ENCODE results near the gene TRAPPC5. TPM values are rescaled to one million over a fixed set of nuclear protein-coding genes. Genes with fewer than 3 reads are reported as not detected.

Gene TRAPPC5
- total and polyA plus RNA-seq, 10 of the 15 experiments (the other 5 are each of a cell fraction or from before 2014, with no cell fraction given): 4.2 to 210 (median 89.1) TPM

DNA sequence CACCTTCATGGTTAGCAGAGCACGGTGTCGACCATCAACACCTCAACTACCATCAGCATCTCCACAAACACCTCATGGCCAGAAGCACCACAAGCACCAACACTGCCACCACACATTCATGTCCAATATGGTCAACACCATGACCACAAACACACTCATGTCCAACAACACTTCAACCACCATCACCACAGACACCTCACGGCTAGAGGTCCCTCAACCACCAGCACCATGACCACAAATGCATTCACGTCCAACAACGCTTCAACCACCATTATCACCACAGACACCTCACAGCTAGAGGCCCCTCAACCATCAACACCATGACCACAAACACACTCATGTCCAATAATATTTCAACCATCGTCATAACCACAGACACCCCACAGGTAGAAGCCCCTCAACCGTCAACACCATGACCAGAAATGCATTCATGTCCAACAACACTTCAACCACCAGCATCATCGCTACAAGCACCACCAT, 10.2 kb downstream of the TRAPPC5 start:
- DNase-seq (ENCODE audit: low read depth, low spot score) (peak; percentile 68), ATAC-seq (peak; percentile 8), FAIRE-seq (no peak)
- Histone ChIP-seq H3K9ac (ENCODE audit: control insufficient read depth, insufficient read depth, low read length) (no peak overlapping the region), H3K27ac (ENCODE audit: control insufficient read depth, insufficient read depth) (no peak overlapping the region), H3K4me1 (ENCODE audit: control insufficient read depth, insufficient read depth, low read length) (peaks cover 31% of the 10 kb centered on the region), H3K4me2 (ENCODE audit: control insufficient read depth, insufficient read depth) (peak overlapping the region; percentile 45; the same call in 1 of the 2 replicates), H3K9me3 (replicated peaks; ENCODE audit: control insufficient read depth, insufficient read depth, low read length) (peaks cover 5% of the 10 kb centered on the region; the same call in 1 of the 3 replicates), H2AFZ (ENCODE audit: control insufficient read depth, low read depth, low read length) (no peak overlapping the region), H3K79me2 (ENCODE audit: control insufficient read depth, insufficient read depth, low read length) (peaks cover 50% of the 10 kb centered on the region), H3K36me3 (ENCODE audit: control insufficient read depth in 2 of 2, insufficient read depth in 2 of 2, low read length in 1 of 2) (peaks cover 16 to 29% of the 10 kb centered on the region in 2 experiments; a peak in 3 of 4 replicates), H4K20me1 (ENCODE audit: control insufficient read depth, insufficient read depth) (peaks cover 2% of the 10 kb centered on the region; the same call in 1 of the 2 replicates), H3K4me3 (peak overlapping the region; percentile 1; the same call in 1 of the 2 replicates), H3K27me3 (replicated peaks in 1 of 2; ENCODE audit: control insufficient read depth in 2 of 2, insufficient read depth in 2 of 2, low read length in 1 of 2) (no peaks in the 10 kb centered on the region)
- WGBS (ENCODE audit: insufficient coverage, insufficient replicate concordance, low lambda C conversion rate, missing lambda C conversion rate): 44% methylated on average over 8 of the region's 8 CpGs
- intact Hi-C loops (cut with micrococcal nuclease; ENCODE audit: unreplicated experiment): loop anchor here (5.0 kb wide), 1 partner anchor 61 kb away; no protein-coding TSS in a partner anchor
- BruUV-seq (replicated peaks): no TSS peak
- ChIA-PET RAD21 (ENCODE audit: unreplicated experiment) (interaction anchor here (0.9 to 1.4 kb wide), 3 partner anchors 8 to 109 kb away, joined by 3 to 4 read pairs (median 3); partner anchors contain the start of gene FCER2), POLR2A (no interaction called here), SMC1A (ENCODE audit: uncharacterized antibody, unreplicated experiment) (interaction anchor here (0.5 to 1.9 kb wide), 4 partner anchors 8 to 109 kb away, joined by 3 to 8 read pairs (median 4); no protein-coding TSS in a partner anchor), CTCF (interaction anchor here (1.0 kb wide), 1 partner anchor 9 kb away, joined by 3 read pairs; no protein-coding TSS in a partner anchor)
- in situ Hi-C loops (cut with MboI): no loop called here
- TF ChIP-seq ZNF217 (IDR thresholded peaks at IDR 0.05): no peak
- TF ChIP-seq CEBPB (IDR thresholded peaks at IDR 0.05; ENCODE audit: borderline replicate concordance in 1 of 2, low read depth in 2 of 2, low read length in 2 of 2): no peak
- TF ChIP-seq EED (IDR thresholded peaks at IDR 0.05; ENCODE audit: low read depth): peak; percentile 77
- no peak for TF ChIP-seq PAX8 (IDR thresholded peaks at IDR 0.05)
- no peak for TF ChIP-seq ASH2L (IDR thresholded peaks at IDR 0.05; ENCODE audit: borderline replicate concordance, low read depth)
- peak; percentile 76 for TF ChIP-seq NFIC (IDR thresholded peaks at IDR 0.05; ENCODE audit: low read depth, low read length)
- TF ChIP-seq, protein P1, sequence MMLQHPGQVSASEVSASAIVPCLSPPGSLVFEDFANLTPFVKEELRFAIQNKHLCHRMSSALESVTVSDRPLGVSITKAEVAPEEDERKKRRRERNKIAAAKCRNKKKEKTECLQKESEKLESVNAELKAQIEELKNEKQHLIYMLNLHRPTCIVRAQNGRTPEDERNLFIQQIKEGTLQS (IDR thresholded peaks at IDR 0.05; ENCODE audit: borderline replicate concordance, extremely low read depth, low read depth, low read length): no peak
- TF ChIP-seq TCF3 (IDR thresholded peaks at IDR 0.05; ENCODE audit: borderline replicate concordance, insufficient read depth, low read depth, low read length): no peak
- no peak for TF ChIP-seq YBX1 (IDR thresholded peaks at IDR 0.05)
- peak; percentile 68 to 92; a peak in 3 of 4 replicates for TF ChIP-seq BHLHE40 (IDR thresholded peaks at IDR 0.05; ENCODE audit: borderline replicate concordance in 1 of 2, low read depth in 2 of 2, low read length in 1 of 2)
- no peak for TF ChIP-seq WRNIP1 (IDR thresholded peaks at IDR 0.05; ENCODE audit: borderline replicate concordance, low read depth, low read length)
- TF ChIP-seq, protein P2, sequence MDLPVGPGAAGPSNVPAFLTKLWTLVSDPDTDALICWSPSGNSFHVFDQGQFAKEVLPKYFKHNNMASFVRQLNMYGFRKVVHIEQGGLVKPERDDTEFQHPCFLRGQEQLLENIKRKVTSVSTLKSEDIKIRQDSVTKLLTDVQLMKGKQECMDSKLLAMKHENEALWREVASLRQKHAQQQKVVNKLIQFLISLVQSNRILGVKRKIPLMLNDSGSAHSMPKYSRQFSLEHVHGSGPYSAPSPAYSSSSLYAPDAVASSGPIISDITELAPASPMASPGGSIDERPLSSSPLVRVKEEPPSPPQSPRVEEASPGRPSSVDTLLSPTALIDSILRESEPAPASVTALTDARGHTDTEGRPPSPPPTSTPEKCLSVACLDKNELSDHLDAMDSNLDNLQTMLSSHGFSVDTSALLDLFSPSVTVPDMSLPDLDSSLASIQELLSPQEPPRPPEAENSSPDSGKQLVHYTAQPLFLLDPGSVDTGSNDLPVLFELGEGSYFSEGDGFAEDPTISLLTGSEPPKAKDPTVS (IDR thresholded peaks at IDR 0.05; ENCODE audit: low read depth, low read length): no peak
- TF ChIP-seq, protein P3, sequence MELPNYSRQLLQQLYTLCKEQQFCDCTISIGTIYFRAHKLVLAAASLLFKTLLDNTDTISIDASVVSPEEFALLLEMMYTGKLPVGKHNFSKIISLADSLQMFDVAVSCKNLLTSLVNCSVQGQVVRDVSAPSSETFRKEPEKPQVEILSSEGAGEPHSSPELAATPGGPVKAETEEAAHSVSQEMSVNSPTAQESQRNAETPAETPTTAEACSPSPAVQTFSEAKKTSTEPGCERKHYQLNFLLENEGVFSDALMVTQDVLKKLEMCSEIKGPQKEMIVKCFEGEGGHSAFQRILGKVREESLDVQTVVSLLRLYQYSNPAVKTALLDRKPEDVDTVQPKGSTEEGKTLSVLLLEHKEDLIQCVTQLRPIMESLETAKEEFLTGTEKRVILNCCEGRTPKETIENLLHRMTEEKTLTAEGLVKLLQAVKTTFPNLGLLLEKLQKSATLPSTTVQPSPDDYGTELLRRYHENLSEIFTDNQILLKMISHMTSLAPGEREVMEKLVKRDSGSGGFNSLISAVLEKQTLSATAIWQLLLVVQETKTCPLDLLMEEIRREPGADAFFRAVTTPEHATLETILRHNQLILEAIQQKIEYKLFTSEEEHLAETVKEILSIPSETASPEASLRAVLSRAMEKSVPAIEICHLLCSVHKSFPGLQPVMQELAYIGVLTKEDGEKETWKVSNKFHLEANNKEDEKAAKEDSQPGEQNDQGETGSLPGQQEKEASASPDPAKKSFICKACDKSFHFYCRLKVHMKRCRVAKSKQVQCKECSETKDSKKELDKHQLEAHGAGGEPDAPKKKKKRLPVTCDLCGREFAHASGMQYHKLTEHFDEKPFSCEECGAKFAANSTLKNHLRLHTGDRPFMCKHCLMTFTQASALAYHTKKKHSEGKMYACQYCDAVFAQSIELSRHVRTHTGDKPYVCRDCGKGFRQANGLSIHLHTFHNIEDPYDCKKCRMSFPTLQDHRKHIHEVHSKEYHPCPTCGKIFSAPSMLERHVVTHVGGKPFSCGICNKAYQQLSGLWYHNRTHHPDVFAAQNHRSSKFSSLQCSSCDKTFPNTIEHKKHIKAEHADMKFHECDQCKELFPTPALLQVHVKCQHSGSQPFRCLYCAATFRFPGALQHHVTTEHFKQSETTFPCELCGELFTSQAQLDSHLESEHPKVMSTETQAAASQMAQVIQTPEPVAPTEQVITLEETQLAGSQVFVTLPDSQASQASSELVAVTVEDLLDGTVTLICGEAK (IDR thresholded peaks at IDR 0.05; ENCODE audit: borderline replicate concordance): no peak
- TF ChIP-seq LARP7 (IDR thresholded peaks at IDR 0.05): no peak
- TF ChIP-seq TCF12 (IDR thresholded peaks at IDR 0.05; ENCODE audit: low read depth, low read length): no peak
- TF ChIP-seq, protein P4, sequence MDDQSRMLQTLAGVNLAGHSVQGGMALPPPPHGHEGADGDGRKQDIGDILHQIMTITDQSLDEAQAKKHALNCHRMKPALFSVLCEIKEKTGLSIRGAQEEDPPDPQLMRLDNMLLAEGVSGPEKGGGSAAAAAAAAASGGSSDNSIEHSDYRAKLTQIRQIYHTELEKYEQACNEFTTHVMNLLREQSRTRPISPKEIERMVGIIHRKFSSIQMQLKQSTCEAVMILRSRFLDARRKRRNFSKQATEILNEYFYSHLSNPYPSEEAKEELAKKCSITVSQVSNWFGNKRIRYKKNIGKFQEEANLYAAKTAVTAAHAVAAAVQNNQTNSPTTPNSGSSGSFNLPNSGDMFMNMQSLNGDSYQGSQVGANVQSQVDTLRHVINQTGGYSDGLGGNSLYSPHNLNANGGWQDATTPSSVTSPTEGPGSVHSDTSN (IDR thresholded peaks at IDR 0.05; ENCODE audit: insufficient replicate concordance, low read depth, low read length): no peak
- peak; percentile 80 for TF ChIP-seq BCL11A (IDR thresholded peaks at IDR 0.05; ENCODE audit: low read depth, low read length)

All from GM12878 (cell line).